Measurements from ENCODE around the gene PRKD2.

- TF ChIP-seq CTCF (IDR thresholded peaks at IDR 0.05) (no peak), POLR2AphosphoS5 (IDR thresholded peaks at IDR 0.05) (no peak), POLR2A (IDR thresholded peaks at IDR 0.05) (no peak), EP300 (IDR thresholded peaks at IDR 0.05) (no peak)
Observed at GRCh38 chr19:46721269-46722003, 4.5 kb upstream of the PRKD2 start.
